SKM-1 treated with dmso at 0.1 percent for 144 hours (cell line): ENCODE results near the gene POLR2E.
"Not testable (repeated sequence)": the region's sequence is repeated elsewhere in the genome, so short reads cannot be mapped to it uniquely, and the experiment has no call there.

ENCODE experiments used
- DNase-seq: peaks from one replicate; lab custom pipeline; 2025; ENCODE audit not compliant: unreplicated experiment; lab: John Stamatoyannopoulos, UW

The POLR2E gene

DNA sequence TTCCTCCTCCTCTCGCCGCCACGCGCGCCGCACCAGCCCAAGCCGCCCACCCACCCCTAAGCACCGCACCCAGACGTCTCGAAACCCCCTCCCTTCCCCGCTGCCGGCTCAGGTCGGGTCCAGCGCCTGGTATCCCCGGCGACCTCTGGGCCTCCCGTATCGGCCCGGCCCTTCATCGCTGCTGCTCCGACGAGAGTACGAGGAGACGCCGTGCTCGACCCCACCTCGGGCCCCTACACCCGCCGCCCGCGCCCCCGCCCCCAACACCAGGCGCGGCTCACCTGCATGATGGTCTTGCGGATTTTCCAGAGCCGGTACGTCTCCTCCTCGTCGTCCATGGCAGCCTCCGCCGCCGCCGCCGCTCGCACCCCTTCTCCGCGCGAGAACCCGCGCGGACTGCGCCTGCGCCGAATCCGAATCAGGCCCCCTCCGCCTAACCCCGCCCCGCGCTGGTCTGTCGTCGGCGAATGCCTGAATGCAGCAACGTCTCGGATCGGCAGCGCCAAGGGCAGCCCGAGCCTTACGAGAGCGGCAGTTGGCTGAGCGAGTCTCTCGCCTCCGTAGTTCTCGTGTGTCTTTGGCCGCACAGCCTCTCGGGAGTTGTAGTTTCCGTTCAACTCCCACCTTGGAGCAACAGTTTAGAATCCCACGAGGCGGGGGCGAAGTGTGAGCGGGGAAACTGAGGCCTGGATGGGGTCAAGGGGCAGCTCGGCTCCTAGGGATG lies at the start of gene POLR2E:
POLR2E (minus strand) TSS at position 398 of the 724 bp plus-strand sequence; CDS start at position 338, 60 bp downstream.
- peak; percentile 95 for DNase-seq

DNA sequence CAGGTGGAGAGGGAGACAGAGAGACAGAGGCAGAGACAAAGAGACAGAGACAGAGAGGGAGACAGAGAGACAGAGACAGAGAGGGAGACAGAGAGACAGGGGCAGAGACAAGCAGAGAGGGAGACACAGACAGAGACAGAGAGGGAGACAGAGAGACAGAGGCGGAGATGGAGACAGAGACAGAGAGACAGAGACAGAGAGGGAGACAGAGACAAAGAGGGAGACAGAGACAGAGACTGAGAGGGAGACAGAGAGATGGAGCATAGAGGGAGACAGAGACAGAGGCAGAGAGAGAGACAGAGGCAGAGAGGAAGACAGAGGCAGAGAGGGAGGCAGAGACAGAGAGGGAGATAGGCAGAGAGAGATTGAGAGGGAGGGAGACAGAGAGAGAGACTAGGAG lies 49.6 kb upstream of the POLR2E start:
- no peak for DNase-seq

DNA sequence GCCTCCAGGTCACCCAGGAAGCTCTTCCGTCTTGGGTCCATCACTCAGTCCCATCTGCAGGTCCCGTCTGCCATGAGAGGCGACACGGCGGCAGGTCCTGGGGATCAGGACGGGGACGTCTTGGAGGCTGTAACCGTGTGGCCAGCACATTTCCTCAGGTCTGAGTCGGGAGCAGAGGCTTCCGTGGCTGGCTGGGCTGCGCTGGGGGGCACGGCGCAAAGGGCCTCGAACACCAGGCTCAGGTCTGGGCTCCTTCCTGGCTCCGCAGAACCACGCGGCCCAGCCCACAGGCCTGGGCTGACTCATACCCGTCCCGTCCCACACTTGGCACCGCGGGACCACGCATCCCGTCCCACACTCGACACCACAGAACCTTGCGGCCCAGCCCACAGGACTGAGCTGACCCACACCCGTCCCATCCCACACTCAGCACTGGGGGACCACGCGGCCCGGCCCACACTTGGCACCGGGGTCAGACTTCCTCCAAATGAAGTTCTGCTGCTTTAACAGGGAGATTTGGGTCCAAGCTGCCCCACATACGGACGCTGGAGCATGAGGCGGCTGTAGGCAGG lies 48.7 kb upstream of the POLR2E start:
- no peak for DNase-seq

DNA sequence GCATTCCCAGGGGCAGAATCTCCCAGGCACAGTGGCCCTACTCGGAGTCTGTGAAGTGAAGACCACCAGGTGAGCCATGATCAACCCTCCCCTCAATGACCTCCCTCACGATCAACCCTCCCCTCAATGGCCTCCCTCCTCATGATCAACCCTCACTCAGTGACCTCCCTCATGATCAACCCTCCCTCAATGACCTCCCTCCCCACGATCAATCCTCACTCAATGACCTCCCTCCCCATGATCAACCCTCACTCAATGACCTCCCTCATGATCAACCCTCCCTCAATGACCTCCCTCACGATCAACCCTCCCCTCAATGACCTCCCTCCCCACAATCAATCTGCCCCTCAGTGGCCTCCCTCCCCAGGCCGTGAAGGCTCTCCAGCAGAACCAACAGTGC lies 46.8 kb upstream of the POLR2E start:
- DNase-seq, result no peak

- DNase-seq, result no peak
Observed at GRCh38 chr19:1140272-1141027, 45.3 kb upstream of the POLR2E start.

DNA sequence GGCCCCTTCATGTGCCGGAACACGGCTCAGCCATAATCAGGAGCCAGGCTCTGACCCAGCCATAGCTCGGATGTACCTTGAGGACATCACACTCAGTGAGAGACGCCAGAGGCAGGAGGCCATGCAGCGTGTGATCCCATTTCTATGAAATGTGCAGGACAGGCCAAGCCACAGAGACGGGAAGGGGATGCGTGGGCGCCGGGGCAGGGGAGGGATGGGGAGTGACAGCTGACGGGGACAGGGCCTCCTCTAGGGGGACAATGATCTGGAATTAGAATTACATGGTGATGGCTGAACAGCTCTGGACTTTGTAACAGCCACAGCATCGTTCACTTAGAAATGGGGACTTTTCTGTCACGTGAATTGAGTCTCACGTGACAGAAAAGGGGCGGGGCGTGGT lies 44.0 kb upstream of the POLR2E start:
- DNase-seq, result no peak

GRCh38 chr19:1138121-1138520 lies 42.9 kb upstream of the POLR2E start:
- no peak for DNase-seq

DNA sequence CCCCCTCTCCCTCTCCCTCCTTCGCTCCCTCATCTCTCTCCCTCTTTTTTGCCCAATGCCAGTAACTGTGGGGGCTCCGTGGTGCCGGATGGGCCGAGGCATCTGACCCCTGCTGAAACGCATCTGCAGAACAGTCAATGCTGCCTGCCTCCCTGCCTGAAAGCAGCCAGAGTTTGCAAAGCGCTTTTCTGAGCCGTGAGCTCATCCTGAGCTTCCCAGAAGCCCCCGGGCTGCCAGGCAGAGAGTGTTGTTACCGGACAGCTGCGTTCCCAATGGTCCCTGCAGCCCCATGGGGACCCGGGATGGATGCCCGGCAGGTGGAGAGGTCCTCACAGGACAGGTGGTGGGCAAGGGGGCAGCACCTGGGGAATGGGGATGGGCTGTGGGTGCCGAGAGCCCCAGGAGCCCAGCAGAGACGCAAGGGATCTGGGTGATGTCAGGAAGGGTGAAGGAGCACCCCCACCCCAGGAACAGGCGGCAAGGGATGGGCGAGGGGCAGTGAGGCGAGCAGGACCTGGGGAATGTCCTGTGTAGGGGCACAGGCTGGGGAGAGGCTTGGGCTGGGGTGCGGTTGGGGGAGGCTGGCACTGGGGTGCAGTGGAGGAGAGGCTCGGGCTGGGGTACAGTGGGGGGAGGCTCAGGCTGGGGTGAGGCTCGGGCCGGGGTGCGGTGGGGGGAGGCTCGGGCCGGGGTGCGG lies 41.6 kb upstream of the POLR2E start:
- DNase-seq, result no peak

GRCh38 chr19:1136201-1136600 lies 41.0 kb upstream of the POLR2E start:
- no peak for DNase-seq

DNA sequence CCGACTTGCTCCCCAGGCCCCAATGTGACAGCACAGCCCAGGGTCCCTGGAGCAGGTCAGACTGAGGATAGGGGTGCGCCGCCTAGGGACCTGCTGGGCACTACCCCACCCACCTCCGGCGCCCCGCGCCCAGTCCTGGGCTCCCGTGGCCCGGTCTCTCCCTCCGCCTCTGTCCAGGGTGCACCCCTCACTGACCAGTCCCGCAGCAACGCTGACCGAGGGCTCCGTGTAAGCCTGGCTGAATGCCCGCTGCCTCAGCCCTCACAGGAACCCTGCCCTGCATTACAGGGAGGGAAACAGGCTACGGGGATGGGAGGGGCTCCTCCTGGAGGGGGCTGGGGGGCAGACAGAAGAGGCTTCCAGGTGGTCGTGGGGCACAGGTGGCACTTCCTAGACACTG lies 40.3 kb upstream of the POLR2E start:
- DNase-seq, result no peak

GRCh38 chr19:1134431-1134830 lies 39.3 kb upstream of the POLR2E start:
- no peak for DNase-seq

- no peak for DNase-seq
Observed at GRCh38 chr19:1133471-1133929, 38.3 kb upstream of the POLR2E start.

- DNase-seq, result peak; percentile 4
Observed at GRCh38 chr19:1132552-1133383, 37.6 kb upstream of the POLR2E start.

DNA sequence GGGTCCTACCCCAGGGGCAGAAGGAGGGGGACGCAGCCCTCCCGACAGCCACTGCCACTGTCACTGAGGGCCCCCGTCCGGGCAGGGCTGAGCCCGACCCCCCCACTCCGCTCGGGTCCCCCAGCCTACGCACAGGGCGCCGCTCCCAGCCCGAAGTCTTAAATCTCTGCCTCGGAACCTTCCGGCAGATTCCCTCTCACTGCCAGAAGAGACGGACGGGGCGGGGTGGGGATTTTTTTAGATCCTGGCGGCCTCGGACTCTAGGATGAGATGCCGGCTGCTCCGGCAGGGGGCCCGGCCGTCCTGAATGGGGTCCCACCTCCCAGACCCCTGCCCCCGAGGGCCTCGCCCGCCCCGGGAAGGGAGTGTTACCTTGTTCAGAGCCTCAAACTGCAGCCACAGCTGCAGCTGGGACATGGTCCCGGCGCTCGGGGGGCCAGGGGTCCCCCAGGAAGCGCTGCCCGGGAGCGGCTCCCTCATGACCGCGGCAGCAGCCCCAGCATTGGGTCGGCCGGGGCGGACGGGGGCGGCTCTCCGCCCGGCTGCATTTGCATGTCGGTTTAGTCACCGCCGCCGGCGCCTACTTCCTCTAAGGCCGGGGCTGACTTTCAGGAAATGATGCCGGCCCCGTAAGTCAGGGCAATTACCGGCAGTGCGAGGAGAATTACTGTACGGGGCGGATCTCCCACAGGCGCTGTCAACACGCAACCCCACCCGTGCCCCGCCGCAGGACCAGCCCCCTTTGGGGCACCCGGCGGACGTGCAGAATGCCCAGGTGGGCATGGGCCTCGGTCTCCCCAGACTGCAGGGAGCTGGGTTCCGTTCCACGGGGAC lies 36.8 kb upstream of the POLR2E start:
- peak; percentile 80 for DNase-seq

GRCh38 chr19:1130771-1131717 lies 35.9 kb upstream of the POLR2E start:
- DNase-seq, result no peak

DNA sequence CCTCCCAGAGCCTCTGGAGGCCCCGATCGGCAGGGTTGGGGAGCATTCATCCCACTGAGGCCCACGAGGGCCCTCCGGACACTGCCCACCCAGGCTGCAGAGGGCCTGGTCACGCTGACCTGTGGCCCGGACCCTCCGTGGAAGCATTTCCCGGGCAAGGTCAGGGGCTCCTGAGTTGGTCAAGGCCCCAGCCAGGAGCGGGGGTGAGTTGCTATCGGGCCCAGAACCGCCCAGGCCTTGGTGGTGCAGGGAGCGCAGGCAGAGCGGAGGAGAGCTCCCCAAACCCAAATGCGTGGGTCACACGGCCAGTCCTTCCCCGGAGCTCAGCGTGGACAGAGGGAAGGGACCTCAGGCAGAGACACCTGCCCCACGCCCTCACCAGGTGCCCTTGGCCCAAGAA lies 34.4 kb upstream of the POLR2E start:
- no peak for DNase-seq

DNA sequence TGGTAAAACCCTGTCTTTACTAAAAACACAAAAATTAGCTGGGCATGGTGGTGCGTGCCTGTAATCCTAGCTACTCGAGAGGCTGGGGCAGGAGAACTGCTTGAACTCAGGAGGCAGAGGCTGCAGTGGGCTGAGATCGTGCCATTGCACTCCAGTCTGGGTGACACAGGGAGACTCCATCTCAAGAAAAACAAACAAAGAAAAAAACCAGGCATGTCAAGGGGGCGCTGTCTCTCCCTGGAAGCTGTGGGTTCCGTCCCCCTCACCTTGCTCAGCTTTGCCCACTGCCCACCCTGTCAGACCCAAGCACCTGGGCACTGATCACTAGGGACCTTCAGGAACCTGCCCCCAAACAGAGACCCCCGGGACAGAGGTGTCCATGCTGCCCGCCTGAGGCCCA lies 33.9 kb upstream of the POLR2E start:
- DNase-seq, result not testable (repeated sequence)

GRCh38 chr19:1128106-1128505 lies 32.9 kb upstream of the POLR2E start:
- no peak for DNase-seq
